Thymus (tissue), 11 donors: ENCODE measurements around the gene CAD. TPM values are rescaled to one million over a fixed set of nuclear protein-coding genes. Genes with fewer than 3 reads are reported as not detected.

Experiments
- DNase-seq, 9 donors: peaks; one replicate each; pipeline ENCODE4 v3.0.0-alpha.2; 2013; ENCODE audit warnings: low spot score in 9 of 9, low read depth in 6 of 9, missing footprints in 1 of 9
- H3K27ac ChIP-seq, 2 donors: one replicate each; pipeline ENCODE4 v1.5.1; 2013; ENCODE audit warnings: control low read depth in 1 of 2, low read depth in 1 of 2, low read length in 1 of 2, mild to moderate bottlenecking in 1 of 2, moderate library complexity in 1 of 2
- H3K27me3 ChIP-seq, 2 donors: one replicate each; pipeline ENCODE4 v1.5.1; 2013; ENCODE audit warnings: low read length in 1 of 2; ENCODE audit not compliant: control insufficient read depth in 2 of 2, insufficient read depth in 1 of 2
- H3K36me3 ChIP-seq, 2 donors: one replicate each; pipeline ENCODE4 v1.5.1; 2013; ENCODE audit warnings: low read length in 1 of 2, mild to moderate bottlenecking in 1 of 2, moderate library complexity in 1 of 2; ENCODE audit not compliant: control insufficient read depth in 2 of 2, insufficient read depth in 2 of 2
- H3K4me1 ChIP-seq, 2 donors: one replicate each; pipeline ENCODE4 v1.5.1; 2013; ENCODE audit warnings: low read length in 2 of 2; ENCODE audit not compliant: control insufficient read depth in 2 of 2, insufficient read depth in 2 of 2
- H3K4me3 ChIP-seq, 2 donors: one replicate each; pipeline ENCODE4 v1.5.1; 2013; ENCODE audit warnings: low read length in 2 of 2, control low read depth in 1 of 2, mild to moderate bottlenecking in 1 of 2
- H3K9me3 ChIP-seq, 2 donors: one replicate each; pipeline ENCODE4 v1.5.1; 2013; ENCODE audit warnings: low read length in 1 of 2, mild to moderate bottlenecking in 1 of 2; ENCODE audit not compliant: control insufficient read depth in 2 of 2, insufficient read depth in 1 of 2
- WGBS: extraction: QIAGEN DNeasy Blood & Tissue Kit; methylation state at CpG from one replicate; pipeline ENCODE4 v1.1.7; 2013; 5-methylcytosine and 5-hydroxymethylcytosine counted together
- polyA plus RNA-seq: library from polyadenylated mRNA; stranded (reverse); fragments of 200-250 nt; gene quantifications from one replicate; pipeline ENCODE4 v1.2.3, GENCODE V29; 2013
- total RNA-seq: library from RNA; stranded (reverse); fragments of 120-200 nt; gene quantifications from one replicate; pipeline ENCODE4 v1.2.4, GENCODE V29; 2013
- donor health status: healthy.

Gene CAD
- total and polyA plus RNA-seq, 2 donors = 14.8 to 18.6 TPM

- Histone ChIP-seq H3K4me1 (peaks cover 11 to 24% of the 10 kb centered on the region in 2 donors), H3K27ac (peak overlapping the region in 1 of 2 donors; percentile 64), H3K36me3 (peaks cover 13 to 31% of the 10 kb centered on the region in 2 donors), H3K9me3 (no peaks in the 10 kb centered on the region), H3K4me3 (peak overlapping the region; percentile 49 to 82), H3K27me3 (no peaks in the 10 kb centered on the region)
- WGBS = 95% methylated on average over 13 of the region's 13 CpGs
- DNase-seq = no peak
These were observed 592 bp upstream of the CAD start for GRCh38 chr2:27216416-27217137.

GRCh38 chr2:27218614-27219013, 1.4 kb downstream of the CAD start:
- Histone ChIP-seq H3K4me3 (no peak overlapping the region), H3K27ac (no peak overlapping the region), H3K36me3 (peaks cover 30 to 44% of the 10 kb centered on the region in 2 donors), H3K4me1 (peaks cover 5 to 16% of the 10 kb centered on the region in 2 donors), H3K27me3 (no peaks in the 10 kb centered on the region), H3K9me3 (no peaks in the 10 kb centered on the region)
- DNase-seq = no peak
- WGBS = 93% methylated on average over 4 of the region's 4 CpGs

- Histone ChIP-seq H3K4me3 (no peak overlapping the region), H3K27me3 (no peaks in the 10 kb centered on the region), H3K9me3 (no peaks in the 10 kb centered on the region), H3K4me1 (peaks cover 5 to 15% of the 10 kb centered on the region in 2 donors), H3K27ac (no peak overlapping the region), H3K36me3 (peaks cover 35 to 46% of the 10 kb centered on the region in 2 donors)
- no peak for DNase-seq
- WGBS = 97% methylated on average over 2 of the region's 2 CpGs
These were observed 1.9 kb downstream of the CAD start for GRCh38 chr2:27219091-27219490.

- peaks cover 45 to 54% of the 10 kb centered on the region in 2 donors for H3K36me3 ChIP-seq
- no peak overlapping the region for H3K4me3 ChIP-seq
- H3K9me3 ChIP-seq = no peaks in the 10 kb centered on the region
- H3K27ac ChIP-seq = no peak overlapping the region
- H3K4me1 ChIP-seq = peaks cover 5 to 15% of the 10 kb centered on the region in 2 donors
- no peak for DNase-seq
- 96% methylated on average over 7 of the region's 7 CpGs for WGBS
- H3K27me3 ChIP-seq = no peaks in the 10 kb centered on the region
These were observed 2.9 kb downstream of the CAD start for GRCh38 chr2:27220091-27220490.

GRCh38 chr2:27221166-27221565, 4.0 kb downstream of the CAD start:
- H3K4me3 ChIP-seq = no peak overlapping the region
- no peaks in the 10 kb centered on the region for H3K27me3 ChIP-seq
- 96% methylated on average over 3 of the region's 3 CpGs for WGBS
- H3K9me3 ChIP-seq = no peaks in the 10 kb centered on the region
- H3K27ac ChIP-seq = no peak overlapping the region
- no peak for DNase-seq
- peaks cover 55 to 57% of the 10 kb centered on the region in 2 donors for H3K36me3 ChIP-seq
- H3K4me1 ChIP-seq = peaks cover 5 to 15% of the 10 kb centered on the region in 2 donors

GRCh38 chr2:27222407-27222806, 5.2 kb downstream of the CAD start:
- no peak for DNase-seq
- Histone ChIP-seq H3K4me3 (no peak overlapping the region), H3K27ac (no peak overlapping the region), H3K4me1 (peaks cover 5 to 10% of the 10 kb centered on the region in 2 donors), H3K36me3 (peaks cover 67 to 70% of the 10 kb centered on the region in 2 donors), H3K9me3 (no peaks in the 10 kb centered on the region), H3K27me3 (no peaks in the 10 kb centered on the region)
- 97% methylated on average over 5 of the region's 5 CpGs for WGBS

GRCh38 chr2:27223416-27223815, 6.2 kb downstream of the CAD start:
- Histone ChIP-seq H3K36me3 (peaks cover 67 to 76% of the 10 kb centered on the region in 2 donors), H3K4me1 (peaks cover 0 to under 1% of the 10 kb centered on the region in 2 donors), H3K4me3 (no peak overlapping the region), H3K9me3 (no peaks in the 10 kb centered on the region), H3K27me3 (no peaks in the 10 kb centered on the region), H3K27ac (no peak overlapping the region)
- WGBS = 98% methylated on average over 6 of the region's 6 CpGs
- DNase-seq = no peak

- 98% methylated on average over 9 of the region's 9 CpGs for WGBS
- Histone ChIP-seq H3K9me3 (no peaks in the 10 kb centered on the region), H3K4me3 (no peak overlapping the region), H3K27ac (no peak overlapping the region), H3K27me3 (no peaks in the 10 kb centered on the region), H3K4me1 (no peaks in the 10 kb centered on the region), H3K36me3 (peaks cover 66 to 75% of the 10 kb centered on the region in 2 donors)
- DNase-seq = no peak
These were observed 8.4 kb downstream of the CAD start for GRCh38 chr2:27225526-27225925.

- H3K36me3 ChIP-seq = peaks cover 72 to 81% of the 10 kb centered on the region in 2 donors
- no peaks in the 10 kb centered on the region for H3K27me3 ChIP-seq
- H3K9me3 ChIP-seq = no peaks in the 10 kb centered on the region
- H3K4me1 ChIP-seq = no peaks in the 10 kb centered on the region
- WGBS = 97% methylated on average over 2 of the region's 2 CpGs
- DNase-seq = no peak
- H3K27ac ChIP-seq = no peak overlapping the region
- no peak overlapping the region for H3K4me3 ChIP-seq
These were observed 10.3 kb downstream of the CAD start for GRCh38 chr2:27227501-27227900.
